Fibroblast of skin of left biceps (primary cell): ENCODE measurements around the gene RNF212.
"Not testable (repeated sequence)": the region's sequence is repeated elsewhere in the genome, so short reads cannot be mapped to it uniquely, and the experiment has no call there.

Experiments used
- DNase-seq, 2 experiments: peaks; one replicate each; pipeline ENCODE4 v3.0.0-alpha.2; 2013; ENCODE audit warnings: low read depth in 2 of 2

The RNF212 gene

GRCh38 chr4:1065732-1066131 lies 47.6 kb downstream of the RNF212 start:
- DNase-seq = no peak

GRCh38 chr4:1062419-1062818 lies 50.9 kb downstream of the RNF212 start:
- DNase-seq = no peak

- DNase-seq = no peak
Measured at GRCh38 chr4:1061760-1062159, 51.6 kb downstream of the RNF212 start.

GRCh38 chr4:1061056-1061700 lies 52.2 kb downstream of the RNF212 start:
- no peak for DNase-seq

GRCh38 chr4:1060621-1061020 lies 52.7 kb downstream of the RNF212 start:
- no peak for DNase-seq

- DNase-seq = no peak
Measured at GRCh38 chr4:1060121-1060520, 53.2 kb downstream of the RNF212 start.

GRCh38 chr4:1058997-1059665 lies 54.2 kb downstream of the RNF212 start:
- no peak for DNase-seq

GRCh38 chr4:1058198-1058996 lies 55.0 kb downstream of the RNF212 start:
- no peak for DNase-seq

GRCh38 chr4:1057403-1057745 lies 56.0 kb downstream of the RNF212 start:
- no peak for DNase-seq

GRCh38 chr4:1056671-1057402 lies 56.5 kb downstream of the RNF212 start:
- DNase-seq = no peak

- no peak for DNase-seq
Measured at GRCh38 chr4:1055721-1056590, 57.4 kb downstream of the RNF212 start.

- not testable (repeated sequence) for DNase-seq
Measured at GRCh38 chr4:1055243-1055701, 58.1 kb downstream of the RNF212 start.

GRCh38 chr4:1054696-1055242 lies 58.6 kb downstream of the RNF212 start:
- not testable (repeated sequence) for DNase-seq

GRCh38 chr4:1053891-1054290 lies 59.5 kb downstream of the RNF212 start:
- not testable (repeated sequence) for DNase-seq

- peak; percentile 77 to 79 for DNase-seq
Measured at GRCh38 chr4:1053080-1053661, 60.2 kb downstream of the RNF212 start.

GRCh38 chr4:1052231-1052671 lies 61.1 kb downstream of the RNF212 start:
- DNase-seq = no peak

GRCh38 chr4:1051472-1051871 lies 61.9 kb downstream of the RNF212 start:
- DNase-seq = no peak

- DNase-seq = no peak
Measured at GRCh38 chr4:1050486-1051213, 62.7 kb downstream of the RNF212 start.

GRCh38 chr4:1049591-1049905 lies 63.8 kb downstream of the RNF212 start:
- no peak for DNase-seq
